ENCODE results near the gene TCEA2.

TCEA2 gene

GRCh38 chr20:64100946-64101688 lies 38.1 kb downstream of the TCEA2 start:
- no peak for TF ChIP-seq CTCF (IDR thresholded peaks at IDR 0.05; ENCODE audit: low read depth, low read length, missing control alignments)
- H3K4me3 ChIP-seq (ENCODE audit: low read depth, low read length): no peak overlapping the region
- in situ Hi-C loops (cut with HindIII; ENCODE audit: low sequenced_read_pairs): no loop called here
- no peak for DNase-seq (ENCODE audit: low read depth)

GRCh38 chr20:64101731-64102621 lies 39.0 kb downstream of the TCEA2 start:
- TF ChIP-seq CTCF (IDR thresholded peaks at IDR 0.05; ENCODE audit: low read depth, low read length, missing control alignments): peak; percentile 54
- in situ Hi-C loops (cut with HindIII; ENCODE audit: low sequenced_read_pairs): no loop called here
- no peak for DNase-seq (ENCODE audit: low read depth)
- no peak overlapping the region for H3K4me3 ChIP-seq (ENCODE audit: low read depth, low read length)

- H3K4me3 ChIP-seq (ENCODE audit: low read depth, low read length): no peak overlapping the region
- no peak for DNase-seq (ENCODE audit: low read depth)
- in situ Hi-C loops (cut with HindIII; ENCODE audit: low sequenced_read_pairs): no loop called here
- TF ChIP-seq CTCF (IDR thresholded peaks at IDR 0.05; ENCODE audit: low read depth, low read length, missing control alignments): no peak
Observed at GRCh38 chr20:64102647-64103354, 39.8 kb downstream of the TCEA2 start.

- no peak overlapping the region for H3K4me3 ChIP-seq (ENCODE audit: low read depth, low read length)
- in situ Hi-C loops (cut with HindIII; ENCODE audit: low sequenced_read_pairs): no loop called here
- DNase-seq (ENCODE audit: low read depth): no peak
- no peak for TF ChIP-seq CTCF (IDR thresholded peaks at IDR 0.05; ENCODE audit: low read depth, low read length, missing control alignments)
Observed at GRCh38 chr20:64103871-64104666, 41.1 kb downstream of the TCEA2 start.

GRCh38 chr20:64104667-64105451 lies 41.9 kb downstream of the TCEA2 start:
- no peak for DNase-seq (ENCODE audit: low read depth)
- TF ChIP-seq CTCF (IDR thresholded peaks at IDR 0.05; ENCODE audit: low read depth, low read length, missing control alignments): no peak
- in situ Hi-C loops (cut with HindIII; ENCODE audit: low sequenced_read_pairs): no loop called here
- no peak overlapping the region for H3K4me3 ChIP-seq (ENCODE audit: low read depth, low read length)
